Cardiac muscle cell (in vitro differentiated cells and primary cell): Measurements from ENCODE around the gene PHACTR3. TPM values are rescaled to one million over a fixed set of nuclear protein-coding genes. Genes with fewer than 3 reads are reported as not detected.

Experiments used
- DNase-seq, 2 donors: peaks; one replicate each; pipeline versions ENCODE4 v3.0.0 to v3.0.0-alpha.2; 2010 to 2017; ENCODE audit warnings: low read depth in 1 of 2, low spot score in 1 of 2
- H3K27ac ChIP-seq: fragments of 200-600 bp; sonication (generic); 2 replicates; pipeline ENCODE4 v1.5.1; 2016
- H3K27me3 ChIP-seq: fragments of 200-600 bp; sonication (generic); 2 replicates; pipeline ENCODE4 v1.6.0; 2016; ENCODE audit warnings: control low read depth
- H3K36me3 ChIP-seq: fragments of 200-600 bp; sonication (generic); 2 replicates; pipeline ENCODE4 v1.5.1; 2016; ENCODE audit warnings: control low read depth
- H3K4me1 ChIP-seq: fragments of 200-600 bp; sonication (generic); 2 replicates; pipeline ENCODE4 v1.8.1; 2017; ENCODE audit warnings: low read depth, mild to moderate bottlenecking, mixed run types
- H3K4me3 ChIP-seq: fragments of 200-600 bp; sonication (generic); 2 replicates; pipeline ENCODE4 v1.5.1; 2016; ENCODE audit warnings: mild to moderate bottlenecking
- H3K9me3 ChIP-seq: fragments of 200-600 bp; sonication (generic); 2 replicates; pipeline ENCODE4 v1.5.1; 2017; ENCODE audit warnings: low read depth, mild to moderate bottlenecking, control low read depth
- CTCF ChIP-seq: IDR thresholded peaks from 2 replicates; pipeline ENCODE4 v1.5.1; 2012; ENCODE audit warnings: low read depth, mild to moderate bottlenecking, low read length
- polyA plus RNA-seq: library from polyadenylated mRNA; unstranded; fragments of >200 nt; fragmentation: Nextera tagmentation; extraction: Ambion mirVana; gene quantifications from 2 replicates; pipeline ENCODE4 v1.2.1, GENCODE V29; 2016
- total RNA-seq: library from RNA; depleted of rRNA; stranded (reverse); fragments of >200 nt; gene quantifications from 2 replicates; pipeline ENCODE4 v1.2.3, GENCODE V29; 2016

The PHACTR3 gene
- total and polyA plus RNA-seq, 2 experiments from 2014 or later: 0.55 to 17.0 TPM

GRCh38 chr20:59662161-59662560 lies 57.8 kb downstream of the PHACTR3 start:
- H3K36me3 ChIP-seq: no peaks in the 10 kb centered on the region
- no peak overlapping the region for H3K4me3 ChIP-seq
- no peaks in the 10 kb centered on the region for H3K9me3 ChIP-seq
- H3K27me3 ChIP-seq: no peaks in the 10 kb centered on the region
- H3K27ac ChIP-seq: no peak overlapping the region
- no peak for DNase-seq
- no peaks in the 10 kb centered on the region for H3K4me1 ChIP-seq
- no peak for TF ChIP-seq CTCF

- no peaks in the 10 kb centered on the region for H3K9me3 ChIP-seq
- no peaks in the 10 kb centered on the region for H3K36me3 ChIP-seq
- no peak overlapping the region for H3K4me3 ChIP-seq
- TF ChIP-seq CTCF: no peak
- H3K27me3 ChIP-seq: no peaks in the 10 kb centered on the region
- no peak overlapping the region for H3K27ac ChIP-seq
- no peaks in the 10 kb centered on the region for H3K4me1 ChIP-seq
- no peak for DNase-seq
These were observed 58.6 kb downstream of the PHACTR3 start for GRCh38 chr20:59662856-59663512.

GRCh38 chr20:59663513-59664060 lies 59.2 kb downstream of the PHACTR3 start:
- no peaks in the 10 kb centered on the region for H3K36me3 ChIP-seq
- H3K27ac ChIP-seq: no peak overlapping the region
- DNase-seq: no peak
- H3K4me3 ChIP-seq: no peak overlapping the region
- TF ChIP-seq CTCF: no peak
- H3K4me1 ChIP-seq: no peaks in the 10 kb centered on the region
- no peaks in the 10 kb centered on the region for H3K27me3 ChIP-seq
- H3K9me3 ChIP-seq: no peaks in the 10 kb centered on the region

- no peak for TF ChIP-seq CTCF
- no peaks in the 10 kb centered on the region for H3K9me3 ChIP-seq
- DNase-seq: no peak
- H3K27me3 ChIP-seq: no peaks in the 10 kb centered on the region
- H3K27ac ChIP-seq: no peak overlapping the region
- H3K4me3 ChIP-seq: no peak overlapping the region
- no peaks in the 10 kb centered on the region for H3K36me3 ChIP-seq
- H3K4me1 ChIP-seq: no peaks in the 10 kb centered on the region
These were observed 60.1 kb downstream of the PHACTR3 start for GRCh38 chr20:59664421-59664941.

GRCh38 chr20:59665656-59666555 lies 61.6 kb downstream of the PHACTR3 start:
- no peaks in the 10 kb centered on the region for H3K36me3 ChIP-seq
- no peak for DNase-seq
- no peak overlapping the region for H3K27ac ChIP-seq
- no peaks in the 10 kb centered on the region for H3K4me1 ChIP-seq
- TF ChIP-seq CTCF: no peak
- no peak overlapping the region for H3K4me3 ChIP-seq
- H3K27me3 ChIP-seq: no peaks in the 10 kb centered on the region
- H3K9me3 ChIP-seq: no peaks in the 10 kb centered on the region
